Activated B cell treated with CpG ODN at 0.5 μM for 24 hours (primary cell): Measurements from ENCODE around the gene NUBP2. TPM values are rescaled to one million over a fixed set of nuclear protein-coding genes. Genes with fewer than 3 reads are reported as not detected.

ENCODE experiments used
- ATAC-seq: fragments of 200-7000 bp; cut with Tn5 transposase; one replicate; pipeline ENCODE4 v1.10.0; 2021; ENCODE audit warnings: low read depth, mild to moderate bottlenecking, moderate library complexity
- CTCF ChIA-PET: fragments of 350-600 bp; sonication (Branson Sonifier 250); formaldehyde crosslinking; loops from one replicate; lab custom pipeline; 2021; ENCODE audit warnings: antibody characterized with exemption; lab: Charles Lee
- POLR2A ChIA-PET: fragments of 350-600 bp; sonication (Branson Sonifier 250); formaldehyde crosslinking; loops from one replicate; lab custom pipeline; 2021; ENCODE audit warnings: antibody characterized with exemption; lab: Charles Lee
- DNase-seq: peaks from one replicate; pipeline ENCODE4 v3.0.0; 2022
- H3K27ac Mint-ChIP-seq: one replicate; pipeline ENCODE4 v1.8.0; 2020; ENCODE audit warnings: mixed read lengths
- H3K27me3 Mint-ChIP-seq: one replicate; pipeline ENCODE4 v1.8.0; 2021; ENCODE audit warnings: mixed read lengths
- H3K36me3 Mint-ChIP-seq: one replicate; pipeline ENCODE4 v1.8.0; 2021; ENCODE audit warnings: low read depth, mixed read lengths
- H3K4me1 Mint-ChIP-seq: one replicate; pipeline ENCODE4 v1.8.0; 2021; ENCODE audit warnings: mixed read lengths
- H3K4me3 Mint-ChIP-seq: one replicate; pipeline ENCODE4 v1.8.0; 2020; ENCODE audit warnings: mild to moderate bottlenecking, mixed read lengths
- H3K9me3 Mint-ChIP-seq: one replicate; pipeline ENCODE4 v1.8.0; 2020; ENCODE audit warnings: mixed read lengths
- intact Hi-C: fragments of 100-400 bp; cut with micrococcal nuclease; formaldehyde crosslinking; loops from one replicate; pipeline ENCODE4 v1.15.1; 2024
- total RNA-seq: library from RNA; stranded (reverse); gene quantifications from 2 replicates; pipeline ENCODE4 v1.2.3, GENCODE V29; 2022
- TF ChIP-seq, protein P1 (sequence below): fragments of 200-600 bp; IDR thresholded peaks from one replicate; pipeline ENCODE4 v1.8.0; 2022; ENCODE audit warnings: antibody characterized with exemption, mild to moderate bottlenecking

The NUBP2 gene
- total RNA-seq, 1 donor from 2014 or later: 54.2 TPM

DNA sequence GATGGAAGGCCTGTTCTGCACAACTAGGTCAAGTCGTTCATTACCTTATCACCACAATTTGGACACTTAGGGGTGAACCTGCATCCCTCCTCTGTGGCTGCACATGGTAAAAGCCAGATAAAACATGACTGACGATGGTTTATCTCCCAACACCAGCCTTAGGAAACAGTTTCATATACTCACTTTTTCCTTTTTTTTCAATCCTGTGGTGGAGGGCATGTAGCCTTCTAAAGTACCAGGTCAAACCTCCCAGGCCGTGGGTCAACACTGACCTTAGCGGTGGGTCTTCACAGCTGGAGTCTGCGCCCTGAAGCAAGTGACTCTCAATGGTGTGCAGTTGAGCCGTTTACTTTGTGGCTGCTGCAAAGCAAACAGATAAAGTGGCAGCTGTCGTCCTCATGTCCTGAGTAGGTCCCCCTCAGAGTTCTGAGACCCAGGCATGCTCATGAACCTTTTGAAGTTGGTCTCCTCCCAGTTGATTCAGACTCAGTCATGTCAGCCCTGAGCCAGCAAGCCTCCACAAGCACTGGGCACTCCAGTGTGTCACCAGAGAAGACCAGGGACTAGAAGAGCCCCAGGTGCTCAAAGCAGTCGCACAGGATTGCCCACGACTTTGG lies 50.2 kb downstream of the NUBP2 start:
- ATAC-seq (no peak), DNase-seq (no peak)
- CTCF ChIA-PET: no interaction called here
- Mint-ChIP-seq H3K9me3 (no peaks in the 10 kb centered on the region), H3K36me3 (peaks cover 6% of the 10 kb centered on the region), H3K27ac (no peak overlapping the region), H3K4me1 (peaks cover 15% of the 10 kb centered on the region), H3K27me3 (no peaks in the 10 kb centered on the region), H3K4me3 (no peak overlapping the region)
- POLR2A ChIA-PET: interaction anchor here (0.6 kb wide), 1 partner anchor 69 kb away, joined by 5 read pairs; no protein-coding TSS in a partner anchor
- intact Hi-C loops: no loop called here
- TF ChIP-seq, protein P1, sequence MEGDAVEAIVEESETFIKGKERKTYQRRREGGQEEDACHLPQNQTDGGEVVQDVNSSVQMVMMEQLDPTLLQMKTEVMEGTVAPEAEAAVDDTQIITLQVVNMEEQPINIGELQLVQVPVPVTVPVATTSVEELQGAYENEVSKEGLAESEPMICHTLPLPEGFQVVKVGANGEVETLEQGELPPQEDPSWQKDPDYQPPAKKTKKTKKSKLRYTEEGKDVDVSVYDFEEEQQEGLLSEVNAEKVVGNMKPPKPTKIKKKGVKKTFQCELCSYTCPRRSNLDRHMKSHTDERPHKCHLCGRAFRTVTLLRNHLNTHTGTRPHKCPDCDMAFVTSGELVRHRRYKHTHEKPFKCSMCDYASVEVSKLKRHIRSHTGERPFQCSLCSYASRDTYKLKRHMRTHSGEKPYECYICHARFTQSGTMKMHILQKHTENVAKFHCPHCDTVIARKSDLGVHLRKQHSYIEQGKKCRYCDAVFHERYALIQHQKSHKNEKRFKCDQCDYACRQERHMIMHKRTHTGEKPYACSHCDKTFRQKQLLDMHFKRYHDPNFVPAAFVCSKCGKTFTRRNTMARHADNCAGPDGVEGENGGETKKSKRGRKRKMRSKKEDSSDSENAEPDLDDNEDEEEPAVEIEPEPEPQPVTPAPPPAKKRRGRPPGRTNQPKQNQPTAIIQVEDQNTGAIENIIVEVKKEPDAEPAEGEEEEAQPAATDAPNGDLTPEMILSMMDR: no peak

DNA sequence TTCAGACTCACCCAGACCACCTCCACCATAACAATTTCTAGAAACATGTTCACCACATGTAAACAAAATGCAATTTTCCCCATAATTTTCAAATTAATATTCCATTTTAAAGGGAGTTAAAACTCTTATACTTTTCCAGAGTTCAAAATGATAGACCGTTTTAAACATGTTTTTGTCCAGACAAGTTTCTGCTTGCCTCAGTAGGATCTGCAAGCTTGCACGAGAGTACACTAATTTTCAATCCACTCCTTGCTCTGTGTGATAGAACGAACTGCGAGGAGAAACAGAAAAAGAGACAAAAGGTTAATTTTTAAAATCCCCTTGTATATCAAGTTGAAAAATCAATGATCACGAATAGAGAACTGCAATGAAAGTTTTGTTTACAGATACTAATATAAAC lies 51.3 kb downstream of the NUBP2 start:
- H3K36me3 Mint-ChIP-seq: peaks cover 6% of the 10 kb centered on the region
- H3K27me3 Mint-ChIP-seq: no peaks in the 10 kb centered on the region
- peaks cover 6% of the 10 kb centered on the region for H3K4me1 Mint-ChIP-seq
- TF ChIP-seq, protein P1: no peak
- H3K9me3 Mint-ChIP-seq: no peaks in the 10 kb centered on the region
- H3K27ac Mint-ChIP-seq: no peak overlapping the region
- no peak overlapping the region for H3K4me3 Mint-ChIP-seq
- ChIA-PET POLR2A (no interaction called here), CTCF (no interaction called here)
- DNase-seq (no peak), ATAC-seq (no peak)
- intact Hi-C loops: no loop called here

Other genes starting within 250 kb of the NUBP2 start
- 0.18 TPM in 1 of 2 replicates, not detected in the other for gene TMEM204, start 249.3 kb upstream of the NUBP2 start, total RNA-seq
- 9.8 and 11.1 TPM in 2 replicates for gene IFT140, start 170.9 kb upstream of the NUBP2 start, total RNA-seq
- 16.9 and 22.4 TPM in 2 replicates for gene CRAMP1, start 170.6 kb upstream of the NUBP2 start, total RNA-seq
- gene JPT2, start 104.7 kb upstream of the NUBP2 start, total RNA-seq: 43.4 and 48.7 TPM in 2 replicates
- 157 and 201 TPM in 2 replicates for gene MAPK8IP3, start 76.8 kb upstream of the NUBP2 start, total RNA-seq
- 54.1 and 57.8 TPM in 2 replicates for gene NME3, start 11.4 kb upstream of the NUBP2 start, total RNA-seq
- gene EME2, start 10.2 kb upstream of the NUBP2 start, total RNA-seq: 37.1 and 49.9 TPM in 2 replicates
- gene MRPS34, start 9.8 kb upstream of the NUBP2 start, total RNA-seq: 60.9 and 65.1 TPM in 2 replicates
- gene SPSB3, start 389 bp upstream of the NUBP2 start, total RNA-seq: 36.4 and 40.3 TPM in 2 replicates
- gene IGFALS, start 10.7 kb downstream of the NUBP2 start, total RNA-seq: not detected in 2 replicates
- 19.0 and 19.5 TPM in 2 replicates for gene HAGH, start 43.9 kb downstream of the NUBP2 start, total RNA-seq
- gene FAHD1, start 44.2 kb downstream of the NUBP2 start, total RNA-seq: 10.2 and 10.4 TPM in 2 replicates
- not detected in 2 replicates for gene MEIOB, start 89.2 kb downstream of the NUBP2 start, total RNA-seq
- gene HS3ST6, start 135.5 kb downstream of the NUBP2 start, total RNA-seq: not detected in 2 replicates
- gene MSRB1, start 160.2 kb downstream of the NUBP2 start, total RNA-seq: 14.7 and 16.6 TPM in 2 replicates
- not detected in 2 replicates for gene RPL3L, start 171.7 kb downstream of the NUBP2 start, total RNA-seq
- 77.4 and 92.5 TPM in 2 replicates for gene NDUFB10, start 176.6 kb downstream of the NUBP2 start, total RNA-seq
- gene RPS2, start 181.9 kb downstream of the NUBP2 start, total RNA-seq: 5,116 and 5,913 TPM in 2 replicates
- not detected in 2 replicates for gene RNF151, start 183.9 kb downstream of the NUBP2 start, total RNA-seq
- gene TBL3, start 189.1 kb downstream of the NUBP2 start, total RNA-seq: 41.8 and 44.2 TPM in 2 replicates
- 0.37 and 0.73 TPM in 2 replicates for gene NOXO1, start 198.5 kb downstream of the NUBP2 start, total RNA-seq
- gene GFER, start 201.2 kb downstream of the NUBP2 start, total RNA-seq: 31.6 and 39.4 TPM in 2 replicates
- 10.0 and 11.3 TPM in 2 replicates for gene SYNGR3, start 207.0 kb downstream of the NUBP2 start, total RNA-seq
- gene ZNF598, start 226.9 kb downstream of the NUBP2 start, total RNA-seq: 56.4 and 59.3 TPM in 2 replicates
- 1.5 and 1.7 TPM in 2 replicates for gene NPW, start 236.8 kb downstream of the NUBP2 start, total RNA-seq
- gene NHERF2, start 243.9 kb downstream of the NUBP2 start, total RNA-seq: 0.56 and 0.93 TPM in 2 replicates